GM21367 (cell line): ENCODE data around the gene SORL1-AS1.
"Not testable (repeated sequence)": the region's sequence is repeated elsewhere in the genome, so short reads cannot be mapped to it uniquely, and the experiment has no call there.

ENCODE experiments used
- ATAC-seq: cut with Tn5 transposase; IDR thresholded peaks from one replicate; pipeline ENCODE4 v1.9.1; 2021; ENCODE audit not compliant: unreplicated experiment

Gene SORL1-AS1

GRCh38 chr11:121431820-121432526 is 20.8 kb downstream of the SORL1-AS1 start:
- ATAC-seq, result no peak

DNA sequence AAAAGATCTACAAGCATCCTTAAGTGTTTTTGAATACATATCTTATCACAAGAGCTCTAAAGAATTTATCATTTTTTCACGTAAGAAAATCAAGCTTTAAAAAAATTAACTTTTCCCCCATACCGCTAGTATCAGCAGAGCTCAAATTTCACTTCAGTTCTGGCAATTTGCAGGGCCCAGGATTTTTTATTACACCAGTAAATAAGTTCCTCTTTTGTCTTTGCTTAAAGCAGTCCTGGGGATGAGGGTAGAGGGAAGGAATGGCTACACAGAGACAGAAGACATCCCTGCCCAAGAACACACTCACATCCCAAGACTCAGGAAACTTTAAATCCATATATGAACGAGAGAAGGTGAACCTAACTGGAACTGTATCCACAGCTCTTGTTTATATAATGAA is 23.2 kb downstream of the SORL1-AS1 start:
- ATAC-seq, result no peak

- ATAC-seq, result no peak
Measured at GRCh38 chr11:121427400-121427744, 25.4 kb downstream of the SORL1-AS1 start.

- peak; percentile 41 for ATAC-seq
Measured at GRCh38 chr11:121426476-121427399, 26.0 kb downstream of the SORL1-AS1 start.

DNA sequence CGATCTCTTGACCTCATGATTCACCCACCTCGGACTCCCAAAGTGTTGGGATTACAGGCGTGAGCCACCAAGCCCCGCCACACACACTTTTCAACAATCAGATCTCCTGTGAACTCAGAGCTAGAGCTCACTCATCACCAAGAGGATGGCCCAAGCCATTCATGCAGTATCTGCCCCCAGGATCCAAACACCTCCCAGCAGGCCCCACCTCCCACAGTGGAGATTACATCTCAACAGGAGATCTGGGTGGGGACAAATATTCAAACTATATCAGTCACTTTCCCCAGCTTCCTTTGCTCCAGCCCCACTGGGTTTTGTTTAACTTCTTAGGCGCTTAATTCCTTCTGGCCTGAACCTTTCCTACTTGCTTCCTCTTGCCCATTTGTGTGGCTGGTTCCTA is 26.9 kb downstream of the SORL1-AS1 start:
- no peak for ATAC-seq

DNA sequence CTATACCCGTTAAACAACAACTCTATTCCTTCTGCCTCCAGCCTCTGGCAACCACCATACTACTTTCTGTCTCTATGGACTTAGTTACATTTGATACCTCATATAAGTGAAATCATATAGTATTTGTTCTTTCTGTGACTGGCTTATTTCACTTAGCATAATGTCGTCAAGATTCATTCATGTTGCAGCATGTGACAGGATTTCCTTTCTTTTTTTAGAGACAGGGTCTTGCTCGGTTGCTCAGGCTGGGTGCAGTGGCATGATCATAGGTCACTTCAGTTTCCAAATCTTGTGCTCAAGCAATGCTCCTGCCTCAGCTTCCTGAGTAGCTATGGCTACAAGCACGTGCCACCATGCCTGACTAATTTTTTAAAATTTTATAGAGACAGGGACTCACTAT is 30.1 kb downstream of the SORL1-AS1 start:
- ATAC-seq, result no peak

- no peak for ATAC-seq
Measured at GRCh38 chr11:121421149-121421901, 31.4 kb downstream of the SORL1-AS1 start.

DNA sequence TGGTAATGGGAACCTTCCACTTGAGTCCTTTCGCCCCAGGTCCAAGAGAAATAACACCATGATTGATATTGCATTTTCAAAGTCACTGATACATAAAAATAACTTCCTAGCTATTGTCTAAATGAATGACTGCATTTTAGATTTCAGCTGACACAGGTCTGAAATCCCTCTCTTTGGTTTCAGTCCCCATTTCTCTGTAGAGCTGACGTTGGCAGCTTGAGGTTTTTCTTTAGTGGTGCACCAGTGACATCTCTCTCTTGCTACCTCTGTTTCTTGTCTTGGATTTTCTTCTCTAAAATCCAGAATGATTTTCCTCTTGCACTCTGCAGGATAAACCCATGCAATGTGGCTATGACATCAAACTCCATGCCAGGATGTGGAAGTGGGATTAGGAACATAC is 32.4 kb downstream of the SORL1-AS1 start:
- no peak for ATAC-seq

DNA sequence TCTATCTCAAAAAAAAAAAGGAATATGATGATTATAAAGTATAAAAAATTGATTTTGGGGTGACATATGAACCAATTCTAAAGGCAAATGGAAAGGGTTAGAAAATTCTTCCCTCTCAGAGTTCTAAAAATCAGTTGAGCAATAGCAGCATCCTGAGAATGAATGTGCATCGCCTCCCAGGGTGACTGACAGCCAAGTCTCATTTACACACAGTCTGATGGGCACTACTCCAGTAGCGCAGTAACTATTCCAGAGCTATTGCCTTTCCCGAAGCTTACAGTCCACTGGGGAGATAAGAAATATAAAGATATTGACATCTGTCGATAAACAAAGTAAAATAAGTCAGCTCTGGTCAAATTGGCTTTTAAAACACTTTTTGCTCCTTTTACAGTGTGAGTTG is 32.9 kb downstream of the SORL1-AS1 start:
- no peak for ATAC-seq

- no peak for ATAC-seq
Measured at GRCh38 chr11:121418625-121419114, 34.1 kb downstream of the SORL1-AS1 start.

DNA sequence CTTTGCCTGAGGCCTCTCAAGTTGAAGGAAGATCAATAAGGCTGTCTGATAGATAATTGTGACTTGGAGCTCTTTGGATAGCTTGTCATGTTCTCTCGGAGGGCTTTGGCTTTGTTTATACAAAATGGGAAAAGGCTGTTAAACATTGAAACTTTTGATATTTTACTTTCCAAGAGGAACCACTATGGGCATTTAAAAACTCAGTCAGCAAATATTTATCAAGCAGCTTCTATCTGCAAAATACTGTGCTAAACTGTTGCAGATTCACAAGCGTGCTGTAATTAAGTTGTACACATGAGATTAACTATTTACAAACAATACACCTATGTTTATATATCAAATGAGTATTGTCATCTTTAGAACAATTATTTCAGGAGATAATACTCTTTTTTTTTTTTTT is 35.2 kb downstream of the SORL1-AS1 start:
- no peak for ATAC-seq

DNA sequence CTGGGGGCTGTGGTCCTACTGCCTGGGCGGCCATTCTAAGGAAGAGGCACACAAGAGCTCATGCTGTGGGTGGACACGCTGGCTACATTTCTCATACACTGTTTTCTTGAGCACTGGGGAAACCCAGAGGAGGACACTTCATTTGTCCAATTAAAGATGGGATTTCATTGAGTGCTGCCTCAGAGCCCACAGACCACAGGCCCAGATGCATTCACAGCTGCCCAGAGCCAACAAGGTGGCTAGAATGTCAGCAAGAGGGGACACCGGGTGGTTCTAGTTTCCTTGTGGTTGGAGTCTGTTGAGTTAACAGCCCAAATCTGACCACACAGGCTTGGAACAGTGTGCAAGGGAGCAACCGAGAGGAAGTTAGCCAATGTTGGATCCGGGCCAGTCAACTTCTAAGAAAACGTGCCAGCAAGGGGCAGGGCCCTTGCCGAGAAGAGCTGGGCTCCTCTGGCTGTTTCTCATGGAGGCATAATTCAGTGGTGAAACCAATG is 35.7 kb downstream of the SORL1-AS1 start:
- peak; percentile 60 for ATAC-seq

DNA sequence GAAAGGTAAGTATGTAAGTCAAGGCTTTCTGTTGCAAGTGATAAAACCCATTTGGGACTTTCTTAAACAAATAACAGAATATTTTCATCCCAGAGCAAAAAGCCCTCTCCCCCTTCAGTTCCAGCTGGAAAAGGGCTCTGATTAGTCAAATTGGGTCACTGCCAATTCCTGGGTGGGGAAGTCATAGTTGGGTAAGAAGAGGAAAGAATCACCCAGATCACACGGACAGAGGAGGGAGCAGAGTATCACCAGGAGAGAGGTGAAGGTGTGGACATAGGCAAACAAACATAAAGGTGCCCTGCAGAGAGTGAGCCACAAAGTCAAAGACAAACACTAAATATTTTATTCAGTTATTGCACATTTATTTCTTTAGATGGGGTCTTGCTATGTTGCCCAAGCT is 36.9 kb downstream of the SORL1-AS1 start:
- no peak for ATAC-seq

- ATAC-seq, result no peak
Measured at GRCh38 chr11:121414141-121414913, 38.4 kb downstream of the SORL1-AS1 start.

DNA sequence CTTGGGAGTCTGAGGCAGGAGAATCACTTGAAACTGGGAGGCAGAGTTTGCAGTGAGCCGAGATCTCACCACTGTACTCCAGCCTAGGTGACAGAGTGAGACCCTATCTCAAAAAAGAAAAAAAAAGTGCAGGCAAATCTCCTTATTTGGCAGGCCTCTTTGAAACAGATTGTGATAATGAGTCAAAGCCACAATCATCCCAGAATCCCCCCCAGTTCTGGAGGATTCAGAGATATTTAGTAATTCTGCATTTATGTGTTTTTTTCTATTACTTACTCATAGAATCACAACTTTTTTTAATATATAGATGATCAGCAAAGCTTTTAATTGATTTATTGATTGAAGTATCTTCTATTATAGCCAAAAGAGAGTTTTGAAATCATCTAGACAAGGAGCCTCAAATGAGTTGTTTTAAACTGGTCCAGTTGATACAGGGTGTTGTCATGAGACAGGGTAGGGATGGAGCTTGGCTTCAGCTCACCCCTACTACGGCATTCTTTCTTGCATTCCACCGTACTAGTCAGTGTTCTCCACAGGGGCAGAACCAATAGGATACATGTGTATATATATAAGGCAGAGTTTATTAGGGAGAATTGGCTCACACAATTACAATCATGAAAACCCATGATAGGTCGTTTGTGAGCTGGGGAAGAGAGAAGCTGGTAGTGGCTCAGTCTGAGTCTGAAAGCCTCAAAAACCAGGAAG is 39.9 kb downstream of the SORL1-AS1 start:
- ATAC-seq, result no peak

GRCh38 chr11:121412000-121412587 is 40.7 kb downstream of the SORL1-AS1 start:
- ATAC-seq, result no peak

DNA sequence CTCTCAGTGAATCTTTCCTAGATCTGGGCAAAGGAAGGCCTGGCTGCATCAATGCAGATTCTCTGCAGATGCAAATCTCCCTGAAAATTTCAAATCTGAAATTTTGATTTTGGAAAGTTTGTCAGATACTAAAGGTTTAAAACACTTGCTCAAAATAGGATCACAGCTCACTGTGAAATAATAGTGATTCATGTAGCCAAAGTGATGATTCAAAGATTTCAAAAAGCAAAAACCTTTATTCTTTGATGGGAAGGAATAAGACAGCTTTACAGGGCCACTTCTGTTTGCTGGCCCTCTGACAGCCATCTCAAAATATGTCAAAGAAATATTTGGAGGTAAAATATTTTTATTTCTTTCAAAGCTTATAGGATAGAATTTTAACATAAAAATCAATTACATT is 41.4 kb downstream of the SORL1-AS1 start:
- not testable (repeated sequence) for ATAC-seq

- ATAC-seq, result not testable (repeated sequence)
Measured at GRCh38 chr11:121410041-121410440, 42.7 kb downstream of the SORL1-AS1 start.

- ATAC-seq, result no peak
Measured at GRCh38 chr11:121408830-121409229, 43.9 kb downstream of the SORL1-AS1 start.
